Testis (tissue), 2 donors: ENCODE results near the gene RIPK3.

ENCODE experiments used
- CTCF ChIP-seq, 3 experiments: fragments of 450-650 bp in 2 of 3; fragments of 200-600 bp in 1 of 3; sonication (generic) in 1 of 3; IDR thresholded peaks; one replicate each; pipeline ENCODE4 v1.5.1; 2016 to 2019; ENCODE audit warnings: antibody characterized with exemption in 3 of 3, mild to moderate bottlenecking in 2 of 3, moderate library complexity in 1 of 3
- POLR2A ChIP-seq: fragments of 450-650 bp; IDR thresholded peaks from one replicate; pipeline ENCODE4 v1.6.1; 2017; ENCODE audit warnings: antibody characterized with exemption, mild to moderate bottlenecking, moderate library complexity

- TF ChIP-seq CTCF (IDR thresholded peaks at IDR 0.05) (no peak), POLR2A (no peak)
Measured at GRCh38 chr14:24368212-24368561, 28.4 kb upstream of the RIPK3 start.
